ENCODE data around the gene C16orf89.
A peak's percentile ranks its signal among the peaks of the same experiment; 100 is the strongest.

Gene C16orf89

GRCh38 chr16:5060073-5060641 is 5.6 kb downstream of the C16orf89 start:
- ChIA-PET POLR2A (no interaction called here), CTCF (interaction anchor here (1.1 to 1.8 kb wide), 4 partner anchors 13 to 18 kb away, joined by 3 to 4 read pairs (median 4); no protein-coding TSS in a partner anchor)
- Histone ChIP-seq H3K4me3 (ENCODE audit: control insufficient read depth in 1 of 7, extremely low read depth in 1 of 7, insufficient read depth in 4 of 7, low read depth in 2 of 7, low read length in 6 of 7) (no peak overlapping the region), H3K4me1 (ENCODE audit: control extremely low read depth in 1 of 4, control insufficient read depth in 4 of 4, insufficient read depth in 4 of 4, low read length in 3 of 4) (peaks cover 0 to 5% (median 2%) of the 10 kb centered on the region in 4 experiments), H3K27me3 (replicated peaks in 2 of 5; ENCODE audit: control insufficient read depth in 4 of 5, insufficient read depth in 5 of 5, low read length in 4 of 5) (peaks cover 0 to 5% (median 0%) of the 10 kb centered on the region in 5 experiments), H3K36me3 (ENCODE audit: control insufficient read depth in 4 of 4, insufficient read depth in 4 of 4, low read length in 3 of 4) (no peaks in the 10 kb centered on the region), H3K27ac (ENCODE audit: insufficient read depth in 1 of 2, low read depth in 1 of 2, low read length in 2 of 2, poor library complexity in 1 of 2, severe bottlenecking in 2 of 2) (no peak overlapping the region), H3K9me3 (ENCODE audit: control extremely low read depth in 1 of 5, control insufficient read depth in 4 of 5, insufficient read depth in 2 of 5, low read depth in 1 of 5, low read length in 4 of 5) (no peaks in the 10 kb centered on the region)
- DNase-seq = no peak
- 99% methylated on average over 7 of the region's 10 CpGs for WGBS (ENCODE audit: insufficient coverage)

DNA sequence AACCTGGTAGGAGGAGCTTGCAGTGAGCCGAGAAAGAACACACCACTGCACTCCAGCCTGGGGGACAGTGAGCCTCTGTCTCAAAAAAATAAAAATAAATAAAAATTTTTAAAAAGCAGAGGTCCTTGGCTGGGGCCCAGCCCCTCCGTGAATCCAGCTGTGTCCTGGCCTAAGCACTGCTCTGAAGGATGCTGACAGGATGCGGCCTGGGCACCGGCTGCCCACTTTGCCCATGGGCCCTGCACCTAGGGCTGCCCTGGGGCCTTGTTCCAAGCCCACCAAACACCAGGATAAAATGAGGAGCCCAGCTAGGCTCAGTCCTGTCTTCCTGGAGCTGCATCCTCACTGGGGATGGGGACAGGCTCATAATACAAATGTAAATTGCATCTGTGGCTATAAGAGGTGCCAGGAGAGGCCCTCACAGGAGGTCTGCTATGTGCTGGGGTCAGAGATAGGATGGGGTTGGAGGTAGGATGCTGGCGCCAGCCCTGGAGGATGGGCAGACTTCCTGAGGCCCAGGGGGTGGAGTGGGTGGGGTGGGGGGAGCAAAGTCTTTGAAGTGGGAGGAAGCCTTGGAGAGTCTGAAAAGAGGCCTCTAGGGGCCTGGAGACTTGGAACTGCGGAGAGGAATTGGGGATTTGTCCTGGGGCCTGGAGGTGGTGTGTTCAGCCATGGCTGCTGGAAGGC is 6.2 kb downstream of the C16orf89 start:
- H3K27ac ChIP-seq (ENCODE audit: insufficient read depth in 1 of 2, low read depth in 1 of 2, low read length in 2 of 2, poor library complexity in 1 of 2, severe bottlenecking in 2 of 2) = no peak overlapping the region
- POLR2A ChIA-PET = no interaction called here
- peaks cover 0 to under 1% (median 0%) of the 10 kb centered on the region in 5 experiments for H3K27me3 ChIP-seq (replicated peaks in 2 of 5; ENCODE audit: control insufficient read depth in 4 of 5, insufficient read depth in 5 of 5, low read length in 4 of 5)
- no peaks in the 10 kb centered on the region for H3K36me3 ChIP-seq (ENCODE audit: control insufficient read depth in 4 of 4, insufficient read depth in 4 of 4, low read length in 3 of 4)
- WGBS (ENCODE audit: insufficient coverage) = 94% methylated on average over 4 of the region's 6 CpGs
- no peak for DNase-seq
- CTCF ChIA-PET = interaction anchor here (1.5 to 7.2 kb wide), 4 partner anchors 12 to 33 kb away, joined by 3 to 41 read pairs (median 4); no protein-coding TSS in a partner anchor
- peaks cover 0 to 5% (median 2%) of the 10 kb centered on the region in 4 experiments for H3K4me1 ChIP-seq (ENCODE audit: control extremely low read depth in 1 of 4, control insufficient read depth in 4 of 4, insufficient read depth in 4 of 4, low read length in 3 of 4)
- H3K4me3 ChIP-seq (ENCODE audit: control insufficient read depth in 1 of 7, extremely low read depth in 1 of 7, insufficient read depth in 4 of 7, low read depth in 2 of 7, low read length in 6 of 7) = no peak overlapping the region
- no peaks in the 10 kb centered on the region for H3K9me3 ChIP-seq (ENCODE audit: control extremely low read depth in 1 of 5, control insufficient read depth in 4 of 5, insufficient read depth in 2 of 5, low read depth in 1 of 5, low read length in 4 of 5)

- H3K4me3 ChIP-seq (ENCODE audit: control insufficient read depth in 1 of 7, extremely low read depth in 1 of 7, insufficient read depth in 4 of 7, low read depth in 2 of 7, low read length in 6 of 7) = no peak overlapping the region
- WGBS (ENCODE audit: insufficient coverage) = 85% methylated on average over 7 of the region's 7 CpGs
- H3K27me3 ChIP-seq (replicated peaks in 2 of 5; ENCODE audit: control insufficient read depth in 4 of 5, insufficient read depth in 5 of 5, low read length in 4 of 5) = no peaks in the 10 kb centered on the region
- no peak for DNase-seq
- no peaks in the 10 kb centered on the region for H3K9me3 ChIP-seq (ENCODE audit: control extremely low read depth in 1 of 5, control insufficient read depth in 4 of 5, insufficient read depth in 2 of 5, low read depth in 1 of 5, low read length in 4 of 5)
- H3K36me3 ChIP-seq (ENCODE audit: control insufficient read depth in 4 of 4, insufficient read depth in 4 of 4, low read length in 3 of 4) = no peaks in the 10 kb centered on the region
- ChIA-PET CTCF (interaction anchor here (1.3 to 7.2 kb wide), 4 partner anchors 15 to 34 kb away, joined by 3 to 41 read pairs (median 4); no protein-coding TSS in a partner anchor), POLR2A (no interaction called here)
- H3K4me1 ChIP-seq (ENCODE audit: control extremely low read depth in 1 of 4, control insufficient read depth in 4 of 4, insufficient read depth in 4 of 4, low read length in 3 of 4) = peaks cover 0 to 5% (median 2%) of the 10 kb centered on the region in 4 experiments
- no peak overlapping the region for H3K27ac ChIP-seq (ENCODE audit: insufficient read depth in 1 of 2, low read depth in 1 of 2, low read length in 2 of 2, poor library complexity in 1 of 2, severe bottlenecking in 2 of 2)
Observed at GRCh38 chr16:5058476-5058875, 7.3 kb downstream of the C16orf89 start.

DNA sequence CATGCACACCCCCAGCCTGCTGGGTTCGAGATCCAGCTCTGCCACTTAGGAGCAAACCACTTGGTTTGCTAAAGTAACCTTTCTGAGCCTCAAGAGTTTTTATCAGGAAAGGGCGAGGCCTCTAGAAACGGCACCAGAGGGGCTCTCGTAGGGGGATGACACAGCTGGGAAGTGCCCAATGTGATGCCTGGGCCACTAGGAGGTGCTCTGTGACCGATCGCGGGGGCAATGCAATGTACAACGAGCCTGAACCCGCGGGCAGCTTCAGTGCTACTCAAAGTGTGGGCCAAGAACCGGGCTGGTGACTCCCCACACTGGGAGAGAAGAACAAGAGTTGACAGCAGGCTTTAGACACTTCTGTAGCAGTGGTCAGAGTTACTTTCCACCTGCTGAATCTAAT is 9.4 kb downstream of the C16orf89 start:
- DNase-seq = peak; percentile 58 to 73 (median 70)
- Histone ChIP-seq H3K4me1 (ENCODE audit: control extremely low read depth in 1 of 4, control insufficient read depth in 4 of 4, insufficient read depth in 4 of 4, low read length in 3 of 4) (peaks cover 0 to 5% (median under 1%) of the 10 kb centered on the region in 4 experiments), H3K27me3 (replicated peaks in 2 of 5; ENCODE audit: control insufficient read depth in 4 of 5, insufficient read depth in 5 of 5, low read length in 4 of 5) (no peaks in the 10 kb centered on the region), H3K27ac (ENCODE audit: insufficient read depth in 1 of 2, low read depth in 1 of 2, low read length in 2 of 2, poor library complexity in 1 of 2, severe bottlenecking in 2 of 2) (no peak overlapping the region), H3K4me3 (ENCODE audit: control insufficient read depth in 1 of 7, extremely low read depth in 1 of 7, insufficient read depth in 4 of 7, low read depth in 2 of 7, low read length in 6 of 7) (no peak overlapping the region), H3K9me3 (ENCODE audit: control extremely low read depth in 1 of 5, control insufficient read depth in 4 of 5, insufficient read depth in 2 of 5, low read depth in 1 of 5, low read length in 4 of 5) (no peaks in the 10 kb centered on the region), H3K36me3 (ENCODE audit: control insufficient read depth in 4 of 4, insufficient read depth in 4 of 4, low read length in 3 of 4) (no peaks in the 10 kb centered on the region)
- POLR2A ChIA-PET = no interaction called here
- CTCF ChIA-PET = interaction anchor here (0.7 to 7.2 kb wide), 12 partner anchors 8 to 78 kb away, joined by 3 to 41 read pairs (median 5); partner anchors contain the start of genes ALG1 and C16orf89
- 4% methylated on average over 11 of the region's 11 CpGs for WGBS (ENCODE audit: insufficient coverage)

DNA sequence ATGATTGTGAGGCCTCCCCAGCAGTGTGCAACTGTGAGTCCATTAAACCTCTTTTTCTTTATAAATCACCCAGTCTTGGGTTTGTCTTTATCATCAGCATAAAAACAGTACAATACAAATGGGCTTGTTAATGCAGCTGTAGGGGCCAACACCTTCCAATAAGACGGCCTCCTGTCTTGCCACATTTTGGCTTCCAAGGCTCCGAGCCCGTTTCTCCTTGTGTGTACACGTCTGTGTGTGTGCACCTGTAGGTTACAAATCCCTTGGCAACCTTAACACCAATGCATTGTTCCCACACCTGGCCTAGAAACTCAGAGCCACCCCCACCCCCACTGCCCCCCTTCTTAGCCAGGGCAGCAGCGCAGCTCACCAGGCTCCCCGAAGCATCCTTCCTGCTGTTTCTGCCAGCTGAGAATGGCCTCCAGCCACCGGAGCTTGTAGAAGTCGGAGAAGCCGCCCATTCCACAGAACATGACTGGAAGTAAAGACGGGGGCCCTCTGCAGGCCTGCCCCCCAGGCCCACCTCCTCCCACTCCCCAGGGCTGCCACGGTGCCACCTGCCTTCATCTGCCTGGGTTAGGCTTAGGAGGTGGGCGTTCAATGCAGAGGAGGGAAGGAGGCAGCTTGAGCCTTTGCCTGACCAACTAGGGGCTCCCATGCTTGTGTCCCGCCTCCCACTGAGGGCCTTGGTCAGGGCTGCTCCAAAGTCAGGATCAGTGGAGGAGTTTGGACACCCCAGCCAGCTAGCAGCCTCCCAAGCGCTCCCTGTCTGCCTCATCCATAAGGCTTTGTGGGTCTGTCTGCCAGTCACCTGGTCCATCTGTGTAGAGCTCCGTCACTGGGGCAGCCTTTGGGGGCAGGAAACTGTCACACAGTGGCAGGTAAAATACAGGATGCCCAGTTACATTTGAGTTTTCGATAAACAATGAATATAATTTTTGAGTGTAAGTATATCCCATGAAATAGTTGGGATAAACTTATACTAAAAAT is 10.6 kb downstream of the C16orf89 start:
- Histone ChIP-seq H3K4me3 (ENCODE audit: control insufficient read depth in 1 of 7, extremely low read depth in 1 of 7, insufficient read depth in 4 of 7, low read depth in 2 of 7, low read length in 6 of 7) (no peak overlapping the region), H3K4me1 (ENCODE audit: control extremely low read depth in 1 of 4, control insufficient read depth in 4 of 4, insufficient read depth in 4 of 4, low read length in 3 of 4) (peaks cover 0 to 5% (median under 1%) of the 10 kb centered on the region in 4 experiments), H3K27me3 (replicated peaks in 2 of 5; ENCODE audit: control insufficient read depth in 4 of 5, insufficient read depth in 5 of 5, low read length in 4 of 5) (no peaks in the 10 kb centered on the region), H3K9me3 (ENCODE audit: control extremely low read depth in 1 of 5, control insufficient read depth in 4 of 5, insufficient read depth in 2 of 5, low read depth in 1 of 5, low read length in 4 of 5) (peaks cover 0 to 3% (median 0%) of the 10 kb centered on the region in 5 experiments), H3K36me3 (ENCODE audit: control insufficient read depth in 4 of 4, insufficient read depth in 4 of 4, low read length in 3 of 4) (no peaks in the 10 kb centered on the region), H3K27ac (ENCODE audit: insufficient read depth in 1 of 2, low read depth in 1 of 2, low read length in 2 of 2, poor library complexity in 1 of 2, severe bottlenecking in 2 of 2) (no peak overlapping the region)
- POLR2A ChIA-PET = no interaction called here
- WGBS (ENCODE audit: insufficient coverage) = 97% methylated on average over 11 of the region's 16 CpGs
- DNase-seq = no peak
- CTCF ChIA-PET = interaction anchor here (0.5 to 7.2 kb wide), 6 partner anchors 10 to 994 kb away, joined by 3 to 41 read pairs (median 10); partner anchors contain the start of gene C16orf89

DNA sequence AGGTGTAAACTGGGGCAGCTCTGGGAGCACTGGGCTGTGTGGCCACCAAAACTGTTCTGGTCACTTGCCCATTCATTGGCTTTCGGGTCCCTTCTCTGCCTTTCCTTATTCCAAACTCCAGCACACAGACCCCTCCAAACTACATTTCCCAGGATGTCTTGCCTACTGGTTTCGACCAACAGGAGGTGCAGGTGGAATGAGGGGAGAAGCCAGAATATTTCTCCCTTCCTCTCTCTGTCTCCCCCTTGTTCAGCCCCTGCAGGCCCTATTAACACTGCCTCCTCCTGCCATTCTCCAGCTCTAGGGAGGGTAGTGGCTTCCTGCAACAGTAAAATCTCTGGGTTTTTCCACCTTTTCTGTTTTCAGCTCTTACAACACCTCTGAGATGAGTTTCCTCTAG is 18.8 kb downstream of the C16orf89 start:
- Histone ChIP-seq H3K9me3 (ENCODE audit: control extremely low read depth in 1 of 5, control insufficient read depth in 4 of 5, insufficient read depth in 2 of 5, low read depth in 1 of 5, low read length in 4 of 5) (peaks cover 0 to 8% (median 3%) of the 10 kb centered on the region in 5 experiments), H3K4me3 (ENCODE audit: control insufficient read depth in 1 of 7, extremely low read depth in 1 of 7, insufficient read depth in 4 of 7, low read depth in 2 of 7, low read length in 6 of 7) (no peak overlapping the region), H3K27ac (ENCODE audit: insufficient read depth in 1 of 2, low read depth in 1 of 2, low read length in 2 of 2, poor library complexity in 1 of 2, severe bottlenecking in 2 of 2) (no peak overlapping the region), H3K4me1 (ENCODE audit: control extremely low read depth in 1 of 4, control insufficient read depth in 4 of 4, insufficient read depth in 4 of 4, low read length in 3 of 4) (no peaks in the 10 kb centered on the region), H3K36me3 (ENCODE audit: control insufficient read depth in 4 of 4, insufficient read depth in 4 of 4, low read length in 3 of 4) (no peaks in the 10 kb centered on the region), H3K27me3 (replicated peaks in 2 of 5; ENCODE audit: control insufficient read depth in 4 of 5, insufficient read depth in 5 of 5, low read length in 4 of 5) (no peaks in the 10 kb centered on the region)
- no peak for DNase-seq
- POLR2A ChIA-PET = no interaction called here
- 100% methylated on average over 2 of the region's 2 CpGs for WGBS (ENCODE audit: insufficient coverage)
- CTCF ChIA-PET = interaction anchor here (1.8 kb wide), 1 partner anchor 13 kb away, joined by 4 read pairs; no protein-coding TSS in a partner anchor
